8988T (cell line): Measurements from ENCODE around the gene SH3PXD2A.
"Not testable (repeated sequence)": the region's sequence is repeated elsewhere in the genome, so short reads cannot be mapped to it uniquely, and the experiment has no call there.

Source experiments
- DNase-seq: peaks from one replicate; pipeline ENCODE4 v3.0.0; 2011

The SH3PXD2A gene

DNA sequence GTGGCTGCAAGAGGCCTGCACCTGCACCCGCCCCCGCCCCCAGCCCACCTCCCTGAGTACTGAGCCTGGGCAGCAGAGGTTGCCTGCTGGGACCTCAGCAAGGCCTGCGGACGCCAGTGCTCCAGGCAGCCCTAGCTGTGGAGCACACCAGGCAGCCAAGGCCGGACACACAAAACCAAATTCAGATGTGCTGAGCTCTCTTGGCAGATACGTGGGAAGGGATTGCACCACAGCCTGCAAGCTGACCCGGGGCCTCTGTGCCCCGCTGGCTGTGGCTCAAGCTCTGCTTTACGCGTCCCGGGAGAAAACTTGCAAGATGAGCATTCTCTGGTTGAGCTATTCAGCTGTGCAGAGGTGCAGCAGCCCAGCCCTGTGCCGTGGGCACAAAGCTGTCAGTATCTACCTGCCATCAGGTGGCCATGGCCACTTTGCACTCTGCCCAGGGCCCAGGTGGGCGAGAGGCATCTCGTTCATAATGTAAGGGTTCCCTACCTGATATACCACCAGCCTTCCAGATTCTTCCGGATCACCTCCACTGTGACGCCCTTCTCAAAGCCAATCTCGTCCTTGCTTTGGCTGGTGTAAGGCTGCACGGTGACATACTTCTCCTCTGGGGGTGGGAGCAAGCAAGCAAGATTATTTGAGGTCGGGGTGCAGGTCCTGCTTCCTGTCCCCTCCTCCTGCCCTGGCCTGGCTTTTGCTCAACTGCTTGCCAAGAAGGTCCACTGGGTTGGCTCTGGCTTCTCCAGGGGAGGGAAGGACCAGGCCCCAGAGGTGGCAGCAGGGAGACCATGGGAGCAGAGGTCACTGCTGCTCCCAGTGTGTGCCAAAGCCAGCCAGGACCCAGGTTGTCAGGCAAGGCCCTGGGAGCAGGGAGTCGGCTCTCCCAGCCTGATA is 238.4 kb downstream of the SH3PXD2A start:
- DNase-seq: no peak

- no peak for DNase-seq
Observed at GRCh38 chr10:103614306-103615158, 240.8 kb downstream of the SH3PXD2A start.

DNA sequence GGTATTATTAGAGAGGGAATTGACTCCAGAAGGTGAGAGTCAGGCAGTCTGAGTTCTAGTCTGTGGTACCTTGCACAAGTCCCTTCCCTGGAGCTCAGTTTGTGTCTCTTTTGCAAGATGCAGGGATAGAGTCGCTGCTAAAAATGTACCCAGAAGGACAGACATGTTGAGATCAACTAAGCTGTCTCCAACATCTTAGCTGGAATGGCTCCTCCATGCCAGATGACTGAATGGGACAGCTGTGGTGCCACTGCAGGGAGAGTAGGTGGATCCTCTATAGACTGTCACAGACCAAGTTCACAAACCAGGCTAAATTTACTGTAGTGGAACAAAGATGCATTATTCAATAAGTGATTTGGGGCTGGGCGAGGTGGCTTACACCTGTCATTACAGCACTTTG is 241.8 kb downstream of the SH3PXD2A start:
- no peak for DNase-seq

DNA sequence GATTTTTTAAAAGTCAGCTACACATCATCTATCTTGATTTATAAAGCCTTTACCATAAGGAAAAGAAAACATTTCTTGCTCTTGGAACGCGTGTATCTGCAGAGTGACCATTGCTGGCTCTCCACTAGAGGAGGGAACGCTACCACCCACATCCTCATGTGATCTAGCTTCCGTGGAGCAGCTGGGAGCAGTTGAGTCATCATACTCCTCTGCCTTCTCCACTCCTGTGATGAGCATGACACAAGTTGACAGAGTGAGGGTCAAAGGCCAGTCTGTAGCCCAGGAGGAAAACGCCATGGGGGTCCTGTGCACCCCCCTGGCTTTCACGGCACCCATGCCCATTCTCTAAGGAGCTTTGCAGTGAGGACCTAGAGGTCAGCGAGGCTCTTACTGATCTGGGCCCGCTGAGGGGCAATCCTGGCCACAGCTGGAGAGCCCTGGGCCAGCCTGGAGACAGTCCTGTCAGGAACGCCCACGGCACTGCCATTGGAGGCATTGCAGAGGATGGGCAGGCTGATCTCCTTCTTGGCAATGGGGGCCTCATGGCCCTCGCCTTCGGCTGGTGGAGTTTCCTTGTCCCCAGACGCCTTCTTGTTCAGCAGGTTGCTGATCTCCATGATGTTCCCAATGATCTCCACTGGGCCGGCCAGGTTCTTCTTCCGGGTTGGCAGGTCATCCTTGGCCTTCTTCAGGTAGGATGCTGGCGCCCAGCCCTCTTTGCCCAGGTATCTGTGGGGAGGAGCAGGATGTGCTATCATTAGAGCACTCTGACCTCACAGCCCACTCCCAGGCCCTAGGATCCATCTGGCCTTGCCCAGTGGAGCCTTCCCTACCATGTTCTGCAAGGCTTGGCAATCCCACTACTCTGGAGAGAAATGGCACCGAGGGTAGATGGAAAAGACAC is 242.7 kb downstream of the SH3PXD2A start:
- DNase-seq: no peak

GRCh38 chr10:103610921-103611511 is 244.4 kb downstream of the SH3PXD2A start:
- no peak for DNase-seq

- no peak for DNase-seq
Observed at GRCh38 chr10:103610083-103610472, 245.3 kb downstream of the SH3PXD2A start.

DNA sequence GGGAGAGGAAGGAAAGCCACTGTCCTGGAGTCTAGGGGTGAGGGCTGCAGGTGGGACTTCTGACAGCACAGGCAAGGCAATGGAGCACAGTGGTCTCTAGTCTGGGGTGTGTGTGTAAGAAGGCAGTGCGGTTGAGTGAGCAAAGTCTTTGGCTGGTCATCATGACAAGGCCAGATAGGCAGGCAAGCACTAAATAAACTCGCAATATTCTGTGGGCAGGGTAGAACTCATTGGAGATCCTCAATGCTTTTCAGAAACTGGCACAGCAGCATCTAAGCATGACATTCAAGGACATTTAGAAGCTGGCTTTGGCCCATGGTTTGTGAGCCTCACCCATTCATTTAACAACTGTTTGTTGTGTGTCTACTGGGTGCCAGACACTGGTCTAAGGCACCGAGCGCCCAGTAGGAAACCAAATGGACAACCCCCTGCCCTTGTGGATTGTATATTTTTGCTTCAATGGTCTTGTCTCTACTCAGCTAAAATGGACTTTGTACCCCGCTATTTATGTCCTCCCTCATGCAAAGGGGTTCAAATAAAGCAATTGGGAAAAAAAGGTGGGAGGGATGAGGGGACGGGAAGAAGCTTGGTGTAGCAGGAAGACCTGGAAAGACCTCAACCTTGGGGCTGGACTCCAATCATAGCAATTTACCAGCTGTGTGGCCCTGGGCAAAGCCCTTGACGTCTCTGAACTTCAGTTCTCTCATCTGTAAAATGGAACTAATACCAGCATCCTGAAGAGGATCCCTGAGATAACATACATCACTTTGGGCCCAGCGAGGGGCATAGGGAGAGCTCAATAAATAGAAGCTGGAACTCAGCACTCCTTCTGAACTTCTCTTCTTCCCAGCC is 245.9 kb downstream of the SH3PXD2A start:
- DNase-seq: no peak

GRCh38 chr10:103608056-103608455 is 247.3 kb downstream of the SH3PXD2A start:
- DNase-seq: not testable (repeated sequence)

- DNase-seq: not testable (repeated sequence)
Observed at GRCh38 chr10:103607051-103607450, 248.3 kb downstream of the SH3PXD2A start.

DNA sequence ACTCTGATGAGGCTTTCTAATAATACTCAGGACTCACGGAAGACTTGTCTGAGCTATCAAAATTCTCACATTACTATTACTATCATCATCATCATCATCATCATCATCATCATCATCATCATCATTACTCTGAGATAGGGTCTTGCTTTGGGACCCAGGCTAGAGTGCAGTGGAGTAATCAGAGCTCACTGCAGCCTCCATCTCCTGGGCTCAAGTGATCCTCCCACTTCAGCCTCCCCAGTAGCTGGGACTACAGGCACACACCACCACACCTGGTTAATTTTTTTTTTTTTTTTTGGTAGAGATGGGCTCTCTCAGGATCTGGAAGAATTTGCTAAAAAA is 249.3 kb downstream of the SH3PXD2A start:
- DNase-seq: not testable (repeated sequence)

GRCh38 chr10:103605359-103606096 is 249.8 kb downstream of the SH3PXD2A start:
- peak; percentile 89 for DNase-seq

DNA sequence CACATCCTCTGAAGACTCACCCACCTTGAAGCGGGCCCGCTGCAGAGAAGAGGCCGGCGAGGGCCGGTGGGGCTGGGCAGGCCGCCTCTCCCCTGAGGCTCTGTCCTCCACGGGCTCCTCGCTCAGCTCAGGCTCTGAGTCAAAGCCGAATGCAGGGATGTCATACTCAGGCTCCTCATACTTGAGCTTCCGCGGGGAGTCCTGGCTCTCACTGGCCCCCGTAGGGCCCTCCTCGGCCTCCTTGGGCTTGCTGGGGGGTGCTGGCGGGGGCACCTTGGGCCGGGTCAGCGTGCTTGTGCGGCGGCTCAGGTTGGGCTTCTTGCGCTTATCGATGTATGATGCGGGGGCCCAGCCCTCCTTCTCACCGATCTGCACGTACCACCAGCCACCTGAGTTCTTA is 252.0 kb downstream of the SH3PXD2A start:
- no peak for DNase-seq

- DNase-seq: no peak
Observed at GRCh38 chr10:103602852-103603155, 252.6 kb downstream of the SH3PXD2A start.

DNA sequence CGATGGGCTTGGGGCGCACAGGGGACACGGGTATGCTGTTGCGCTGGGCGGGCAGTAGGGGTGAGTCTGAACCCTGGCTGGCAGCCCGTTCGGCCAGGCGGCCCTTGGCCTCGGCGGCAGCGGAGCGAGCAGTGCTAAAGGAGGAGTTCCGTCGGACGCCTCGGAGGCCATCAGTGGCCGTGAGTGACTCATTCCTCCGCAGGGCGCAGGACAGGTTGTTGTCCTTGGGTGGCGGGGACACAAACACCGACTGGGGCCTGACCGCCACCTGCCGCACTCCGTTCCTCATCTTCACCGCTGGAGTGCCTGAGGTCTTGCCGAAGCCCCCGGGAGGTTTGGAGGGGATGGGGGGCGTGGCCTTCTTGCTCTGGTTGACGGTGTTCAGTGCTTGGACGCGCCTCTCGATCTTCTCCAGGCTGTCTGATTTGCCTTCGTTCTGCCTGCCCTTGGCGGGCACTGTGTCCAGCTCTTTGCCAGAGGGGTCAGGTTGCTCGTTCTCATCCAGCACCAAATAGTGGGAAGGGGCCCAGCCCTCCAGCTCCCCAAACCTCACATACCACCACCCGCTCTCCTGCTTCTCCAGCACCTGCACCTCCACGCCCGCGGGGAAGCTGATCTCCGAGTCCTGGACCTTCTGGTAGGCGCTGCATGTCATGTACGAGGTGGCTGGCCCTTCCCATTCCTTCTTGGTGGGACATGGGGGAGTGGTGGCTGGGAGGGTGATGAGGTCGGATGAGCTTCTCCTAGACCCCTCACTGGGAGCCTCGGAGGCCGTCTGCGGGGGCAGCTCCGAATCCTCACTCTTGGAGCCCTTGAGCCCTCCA is 253.1 kb downstream of the SH3PXD2A start:
- DNase-seq: no peak

DNA sequence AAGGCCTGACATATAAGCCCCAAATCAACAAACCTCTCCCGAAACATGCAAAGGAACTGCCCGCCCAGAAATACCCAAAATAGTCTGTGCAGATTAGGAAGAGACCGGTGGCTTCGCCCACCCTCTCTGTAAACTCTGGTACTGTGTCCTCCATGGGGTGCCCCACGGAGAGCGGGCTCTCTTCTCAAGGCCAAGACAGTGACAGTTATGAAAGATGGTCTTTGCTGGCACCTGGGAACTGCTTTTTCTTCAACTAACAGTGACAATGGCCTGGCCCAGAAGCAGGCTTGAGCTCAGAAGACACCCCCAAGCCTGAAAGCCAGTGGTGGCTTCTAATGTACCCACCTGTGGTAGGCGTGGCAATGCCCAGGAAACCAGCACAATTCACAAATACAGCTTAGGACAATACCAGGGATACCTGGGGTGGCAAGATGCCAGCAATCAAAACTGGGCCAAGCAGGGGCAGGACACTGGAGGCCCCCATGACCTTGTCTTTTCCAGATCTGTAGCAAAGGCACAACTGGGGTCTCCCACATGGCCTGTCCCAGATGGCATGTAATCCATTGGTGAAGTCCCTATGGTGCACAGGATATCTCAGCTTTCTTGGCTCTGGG is 254.3 kb downstream of the SH3PXD2A start:
- DNase-seq: no peak

DNA sequence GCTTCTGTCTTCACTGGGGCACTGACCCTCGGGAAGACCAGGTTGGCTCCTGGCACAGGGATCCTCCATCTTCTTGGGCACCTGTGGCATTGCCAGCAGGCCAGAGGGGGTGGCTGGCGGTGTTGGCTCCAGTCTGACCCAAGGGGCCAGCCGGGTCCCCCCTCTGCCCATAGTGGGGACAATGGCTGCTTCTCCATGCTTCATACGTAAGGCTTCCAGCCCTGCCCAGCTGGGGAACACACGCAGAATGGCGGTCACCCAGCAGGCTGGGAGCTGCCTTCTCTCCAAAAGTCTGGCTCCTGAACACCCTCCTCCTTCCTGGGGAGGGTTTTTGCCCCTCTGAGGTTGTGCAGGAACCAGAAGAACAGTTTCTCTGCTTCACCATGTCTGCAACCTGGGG is 255.1 kb downstream of the SH3PXD2A start:
- no peak for DNase-seq

DNA sequence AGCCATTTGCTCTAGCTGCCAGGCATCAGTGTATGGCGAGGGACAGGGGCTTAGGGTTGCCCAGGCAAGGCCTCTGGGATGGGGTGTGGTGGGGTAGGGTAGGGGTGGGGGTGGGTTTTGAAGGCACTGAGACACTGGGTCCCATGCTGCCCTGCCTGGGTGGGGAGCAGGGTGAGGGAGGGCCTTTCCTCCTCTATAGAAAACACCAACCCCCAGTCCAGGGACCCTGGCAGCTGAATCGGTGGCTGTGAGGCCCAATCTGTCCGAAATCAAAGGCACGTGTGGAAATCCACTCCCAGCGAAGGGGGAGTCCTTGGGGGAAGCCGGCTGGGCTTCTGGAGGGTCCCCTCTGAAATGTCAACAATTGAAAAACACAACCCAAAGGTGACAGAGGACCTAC is 255.5 kb downstream of the SH3PXD2A start:
- no peak for DNase-seq

DNA sequence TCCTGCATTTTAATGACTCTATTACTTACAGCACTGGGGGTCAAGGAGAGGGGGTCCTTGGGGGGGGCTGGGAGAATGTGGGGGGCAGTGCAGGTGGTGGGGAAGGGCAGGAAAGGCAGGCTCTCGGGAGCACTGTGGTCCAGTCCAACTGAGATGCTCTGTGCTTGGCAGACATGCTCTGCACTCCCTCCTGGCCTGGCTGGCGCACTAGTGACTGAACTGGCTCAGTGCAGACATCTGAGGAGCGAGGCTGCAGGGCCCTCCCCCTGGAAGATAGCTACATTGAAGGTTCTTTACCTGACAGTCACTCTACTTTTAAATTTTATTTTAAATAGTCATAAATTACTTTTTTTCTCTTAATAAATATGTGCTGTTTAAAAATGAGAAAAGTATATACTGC is 256.2 kb downstream of the SH3PXD2A start:
- no peak for DNase-seq

DNA sequence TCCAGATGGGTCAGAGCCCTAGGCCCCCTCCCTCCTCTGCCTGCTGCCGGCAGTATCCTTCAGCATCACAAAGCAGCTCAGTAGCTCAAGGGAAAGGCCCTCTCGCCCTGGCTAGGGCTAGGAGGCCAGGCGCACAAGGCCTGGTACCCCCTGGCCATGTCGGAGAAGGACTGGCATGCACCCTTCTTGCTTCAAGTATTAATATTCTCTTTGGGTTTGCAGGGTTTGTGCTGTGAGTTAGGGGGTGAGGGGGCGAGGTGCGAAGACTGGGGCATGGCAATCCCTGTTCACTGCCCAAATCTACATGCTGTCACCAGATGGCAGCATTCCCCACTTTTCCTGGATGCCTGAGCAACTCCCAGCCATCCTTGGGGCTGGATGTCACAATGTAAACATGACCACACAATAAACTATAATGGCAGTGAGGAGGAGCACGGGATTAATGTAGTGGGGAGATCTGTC is 256.7 kb downstream of the SH3PXD2A start:
- peak; percentile 92 for DNase-seq

DNA sequence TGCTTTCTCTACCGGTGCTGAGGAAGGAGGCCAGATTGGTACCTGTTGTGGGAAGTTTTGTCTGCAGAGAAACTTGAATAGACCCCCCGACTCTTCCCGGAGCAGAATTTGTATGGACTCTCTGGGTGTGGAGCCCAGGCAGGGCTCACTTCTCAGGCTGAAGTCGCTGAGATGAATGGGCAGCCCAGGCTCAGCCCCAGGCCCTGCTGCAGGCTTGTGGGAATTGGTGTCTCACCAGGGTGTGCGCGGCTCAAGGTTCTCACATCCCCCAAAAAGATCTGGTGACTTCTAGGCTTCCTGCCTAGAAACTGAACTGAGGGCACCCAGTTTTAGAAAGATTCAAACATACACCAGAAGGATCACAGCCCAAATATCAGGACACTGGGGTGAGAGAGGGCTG is 258.4 kb downstream of the SH3PXD2A start:
- DNase-seq: no peak
